Measurements from ENCODE around the gene SMARCC2. TPM values are rescaled to one million over a fixed set of nuclear protein-coding genes. Genes with fewer than 3 reads are reported as not detected.
A peak's percentile ranks its signal among the peaks of the same experiment; 100 is the strongest.

SMARCC2 gene
- total and polyA plus RNA-seq, 2 of the 13 experiments (the other 11 are each of a cell fraction or from before 2014, with no cell fraction given): 21.3 to 24.1 TPM

- TF ChIP-seq AKNA (CRISPR knock-in tag; IDR thresholded peaks at IDR 0.05; ENCODE audit: borderline replicate concordance) (no peak), ARID3A (IDR thresholded peaks at IDR 0.05; ENCODE audit: low read depth, low read length) (no peak), GATA4 (IDR thresholded peaks at IDR 0.05; ENCODE audit: borderline replicate concordance, low read depth) (peak; percentile 87; the same call in 1 of the 2 replicates), RNF219 (CRISPR knock-in tag; IDR thresholded peaks at IDR 0.05) (no peak), SNRNP70 (IDR thresholded peaks at IDR 0.05; ENCODE audit: low read depth, low read length) (no peak), ZNF280B (CRISPR knock-in tag; IDR thresholded peaks at IDR 0.05; ENCODE audit: borderline replicate concordance) (no peak), ZNF136 (CRISPR knock-in tag; IDR thresholded peaks at IDR 0.05; ENCODE audit: low read depth) (0 out of 2 replicates have a peak, but pooled peaks have one; percentile 54), MXD1 (CRISPR knock-in tag; IDR thresholded peaks at IDR 0.05) (no peak), ARNT2 (CRISPR knock-in tag; IDR thresholded peaks at IDR 0.05; ENCODE audit: low read depth) (no peak), ZBTB8A (CRISPR knock-in tag; IDR thresholded peaks at IDR 0.05; ENCODE audit: borderline replicate concordance, low read depth) (no peak), ZNF839 (CRISPR knock-in tag; IDR thresholded peaks at IDR 0.05; ENCODE audit: borderline replicate concordance) (no peak), MAF1 (CRISPR knock-in tag; IDR thresholded peaks at IDR 0.05; ENCODE audit: borderline replicate concordance) (no peak), SPEN (CRISPR knock-in tag; IDR thresholded peaks at IDR 0.05; ENCODE audit: low read depth) (0 out of 2 replicates have a peak, but pooled peaks have one; percentile 19), MED13 (CRISPR knock-in tag; IDR thresholded peaks at IDR 0.05) (no peak)
- TF ChIP-seq, protein P1, sequence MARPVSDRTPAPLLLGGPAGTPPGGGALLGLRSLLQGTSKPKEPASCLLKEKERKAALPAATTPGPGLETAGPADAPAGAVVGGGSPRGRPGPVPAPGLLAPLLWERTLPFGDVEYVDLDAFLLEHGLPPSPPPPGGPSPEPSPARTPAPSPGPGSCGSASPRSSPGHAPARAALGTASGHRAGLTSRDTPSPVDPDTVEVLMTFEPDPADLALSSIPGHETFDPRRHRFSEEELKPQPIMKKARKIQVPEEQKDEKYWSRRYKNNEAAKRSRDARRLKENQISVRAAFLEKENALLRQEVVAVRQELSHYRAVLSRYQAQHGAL (CRISPR knock-in tag; IDR thresholded peaks at IDR 0.05; ENCODE audit: not compliant biosample characterization): no peak
Observed at GRCh38 chr12:56158029-56158925, 31.0 kb downstream of the SMARCC2 start, which contains the start of gene MYL6 (continued).
